Retinal pigment epithelial cell (primary cell): Measurements from ENCODE around the gene DOK7.

Experiments used
- DNase-seq: peaks from one replicate; pipeline ENCODE4 v3.0.0-alpha.2; 2010; ENCODE audit warnings: low read depth
- H3K4me3 ChIP-seq: 2 replicates; pipeline ENCODE4 v1.5.1; 2011; ENCODE audit warnings: mild to moderate bottlenecking, low read length, control low read depth, moderate library complexity
- CTCF ChIP-seq: conservative IDR thresholded peaks from 2 replicates; pipeline ENCODE4 v1.5.1; 2011; ENCODE audit warnings: low read depth, low read length, control low read depth, inconsistent platforms

The DOK7 gene

DNA sequence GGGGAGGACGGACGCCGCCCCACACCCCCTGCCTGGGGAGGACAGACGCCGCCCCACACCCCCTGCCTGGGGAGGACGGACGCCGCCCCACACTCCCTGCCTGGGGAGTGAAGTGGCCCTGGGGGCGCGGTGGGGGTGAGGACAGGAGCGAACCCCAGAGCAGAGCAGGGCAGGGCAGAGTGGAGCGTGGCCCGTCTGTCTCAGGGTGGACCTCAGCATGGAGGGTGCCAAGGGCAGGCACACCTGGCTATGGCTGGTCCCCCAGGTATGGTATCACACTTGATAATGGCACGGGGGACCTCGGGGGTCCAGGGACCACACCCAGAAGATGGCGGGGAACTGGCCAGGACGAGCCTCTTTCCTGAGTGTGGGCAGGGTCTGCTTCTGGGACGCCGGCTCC lies 59.5 kb downstream of the DOK7 start:
- DNase-seq, result no peak
- no peak for TF ChIP-seq CTCF
- H3K4me3 ChIP-seq, result no peak overlapping the region

DNA sequence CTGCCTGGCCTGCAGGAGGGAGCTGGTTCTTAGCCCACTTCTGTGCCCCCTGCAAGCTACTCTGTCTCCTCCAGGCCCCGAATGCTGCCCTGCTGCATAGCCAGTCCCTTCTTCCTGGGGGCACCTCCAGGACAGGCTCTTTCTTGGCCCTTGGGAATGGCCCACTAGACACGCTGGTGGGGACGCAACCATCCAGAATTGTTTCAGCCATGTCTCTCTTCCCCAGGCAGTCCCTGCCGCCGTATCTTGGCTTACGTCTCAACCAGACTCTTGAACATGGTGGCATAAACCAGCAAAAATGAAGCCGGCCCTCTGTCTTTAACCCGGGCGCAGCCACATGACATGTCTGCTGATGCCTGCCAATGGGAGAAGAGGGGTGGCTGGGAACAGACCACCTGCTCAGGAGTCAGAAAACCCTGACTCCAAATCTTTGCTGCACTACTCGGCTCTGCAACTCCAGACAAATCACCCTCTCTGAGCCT lies 60.1 kb downstream of the DOK7 start:
- no peak overlapping the region for H3K4me3 ChIP-seq
- TF ChIP-seq CTCF, result no peak
- DNase-seq, result no peak

- no peak overlapping the region for H3K4me3 ChIP-seq
- DNase-seq, result no peak
- no peak for TF ChIP-seq CTCF
These were observed 60.6 kb downstream of the DOK7 start for GRCh38 chr4:3523628-3524221.

DNA sequence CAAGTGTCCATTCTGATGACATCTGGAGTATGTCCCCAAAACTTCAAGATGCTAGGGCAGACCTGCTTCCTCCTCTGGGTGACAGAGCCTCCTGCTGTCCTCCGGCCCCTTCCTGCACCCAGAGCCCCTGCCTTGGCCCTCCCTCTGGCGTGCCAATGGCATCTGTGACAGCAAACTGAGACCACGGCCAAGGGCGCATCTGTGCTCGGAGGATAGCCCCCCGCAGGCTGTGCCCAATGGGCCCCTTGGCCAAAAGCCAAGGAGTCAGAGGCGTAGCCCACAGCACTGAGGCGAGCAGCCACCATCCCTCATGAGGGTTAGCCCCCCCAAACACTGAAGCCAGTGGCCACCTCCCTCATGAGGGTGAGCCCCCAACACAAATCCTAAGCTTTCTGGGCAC lies 61.2 kb downstream of the DOK7 start:
- TF ChIP-seq CTCF, result no peak
- no peak overlapping the region for H3K4me3 ChIP-seq
- DNase-seq, result no peak

- no peak for DNase-seq
- no peak overlapping the region for H3K4me3 ChIP-seq
- no peak for TF ChIP-seq CTCF
These were observed 61.8 kb downstream of the DOK7 start for GRCh38 chr4:3524920-3525319.

DNA sequence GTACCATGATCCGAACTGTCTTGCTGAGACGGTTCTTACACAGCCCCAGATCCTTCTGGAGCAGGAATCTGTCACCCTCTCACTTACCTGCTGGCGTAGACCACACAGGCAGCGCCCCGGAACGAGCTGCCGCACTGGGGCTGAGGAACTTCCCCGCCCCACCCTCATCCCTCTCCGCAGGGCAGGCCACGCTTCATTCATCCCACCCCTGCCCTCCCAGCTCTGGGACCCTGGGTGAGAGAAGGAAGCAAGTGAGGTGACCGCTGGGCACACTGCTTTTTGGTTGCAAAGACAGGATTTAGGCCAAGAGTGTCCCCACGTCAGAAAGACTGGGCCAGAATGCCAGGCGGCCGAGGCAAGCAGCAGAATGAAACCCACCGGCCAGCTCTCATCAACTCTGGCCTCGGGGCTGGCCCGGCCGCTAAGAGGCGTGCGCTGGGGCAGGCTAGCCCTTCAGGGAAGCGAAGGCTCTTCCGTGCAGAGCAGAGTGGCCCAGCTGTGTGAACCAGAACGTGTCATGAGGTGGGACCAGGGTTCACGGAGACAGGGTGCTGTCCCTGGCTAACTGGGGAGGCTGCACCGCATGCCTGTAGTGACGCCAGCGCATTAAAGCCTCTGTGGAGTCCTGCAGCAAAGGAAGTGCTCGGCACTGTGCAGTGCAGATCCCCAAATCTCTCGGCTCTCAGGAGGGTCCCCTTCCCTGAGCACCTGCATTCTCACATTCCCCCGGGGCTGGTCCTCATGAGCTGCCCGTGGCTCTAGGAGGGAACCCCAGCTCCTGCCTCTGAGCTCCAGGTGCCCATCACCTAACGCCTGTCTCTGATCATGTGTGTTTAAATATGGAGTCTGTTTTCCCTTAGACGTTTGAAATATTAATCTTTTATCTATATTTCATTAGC lies 62.7 kb downstream of the DOK7 start:
- no peak for DNase-seq
- no peak for TF ChIP-seq CTCF
- no peak overlapping the region for H3K4me3 ChIP-seq

GRCh38 chr4:3526456-3526855 lies 63.4 kb downstream of the DOK7 start:
- no peak for DNase-seq
- H3K4me3 ChIP-seq, result no peak overlapping the region
- no peak for TF ChIP-seq CTCF
